Fibroblast of the aortic adventitia (primary cell): Measurements from ENCODE around the gene OSTN. TPM values are rescaled to one million over a fixed set of nuclear protein-coding genes. Genes with fewer than 3 reads are reported as not detected.

Experiments used
- DNase-seq: peaks from one replicate; pipeline ENCODE4 v3.0.0-alpha.2; 2010; ENCODE audit warnings: low read depth
- H3K4me3 ChIP-seq: 2 replicates; pipeline ENCODE4 v1.5.1; 2011; ENCODE audit warnings: low read depth, mild to moderate bottlenecking, control low read depth, low read length, moderate library complexity
- total RNA-seq: library from RNA; depleted of rRNA; stranded (reverse); fragments of >200 nt; gene quantifications from 2 replicates; pipeline ENCODE4 v1.2.3, GENCODE V29; 2012; ENCODE audit warnings: low replicate concordance
- TF ChIP-seq, protein P1 (sequence below): IDR thresholded peaks from 2 replicates; pipeline ENCODE4 v1.5.1; 2011; ENCODE audit warnings: mild to moderate bottlenecking, low read length, control low read depth, inconsistent platforms; ENCODE audit not compliant: insufficient read depth

The OSTN gene
- total RNA-seq, 1 donor = 0.99 TPM

- H3K4me3 ChIP-seq = no peak overlapping the region
Observed at GRCh38 chr3:191314109-191314728, 115.2 kb downstream of the OSTN start.

More at GRCh38 chr3:191314109-191314728, 115.2 kb downstream of the OSTN start:
- TF ChIP-seq, protein P1, sequence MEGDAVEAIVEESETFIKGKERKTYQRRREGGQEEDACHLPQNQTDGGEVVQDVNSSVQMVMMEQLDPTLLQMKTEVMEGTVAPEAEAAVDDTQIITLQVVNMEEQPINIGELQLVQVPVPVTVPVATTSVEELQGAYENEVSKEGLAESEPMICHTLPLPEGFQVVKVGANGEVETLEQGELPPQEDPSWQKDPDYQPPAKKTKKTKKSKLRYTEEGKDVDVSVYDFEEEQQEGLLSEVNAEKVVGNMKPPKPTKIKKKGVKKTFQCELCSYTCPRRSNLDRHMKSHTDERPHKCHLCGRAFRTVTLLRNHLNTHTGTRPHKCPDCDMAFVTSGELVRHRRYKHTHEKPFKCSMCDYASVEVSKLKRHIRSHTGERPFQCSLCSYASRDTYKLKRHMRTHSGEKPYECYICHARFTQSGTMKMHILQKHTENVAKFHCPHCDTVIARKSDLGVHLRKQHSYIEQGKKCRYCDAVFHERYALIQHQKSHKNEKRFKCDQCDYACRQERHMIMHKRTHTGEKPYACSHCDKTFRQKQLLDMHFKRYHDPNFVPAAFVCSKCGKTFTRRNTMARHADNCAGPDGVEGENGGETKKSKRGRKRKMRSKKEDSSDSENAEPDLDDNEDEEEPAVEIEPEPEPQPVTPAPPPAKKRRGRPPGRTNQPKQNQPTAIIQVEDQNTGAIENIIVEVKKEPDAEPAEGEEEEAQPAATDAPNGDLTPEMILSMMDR = no peak
- DNase-seq = no peak

Other genes with a start within 250 kb of the OSTN start
- gene CCDC50, start 130.2 kb downstream of the OSTN start, total RNA-seq = 84.6 and 199 TPM in 2 replicates
- 1.3 TPM in 1 of 2 replicates, not detected in the other for gene UTS2B, start 131.3 kb downstream of the OSTN start, total RNA-seq